Stimulated activated naive CD4-positive, alpha-beta T cell (primary cell): ENCODE measurements around the gene ZNF432.

Source experiments
- DNase-seq, 6 experiments: peaks; one replicate each; lab custom pipeline; 2025; lab: John Stamatoyannopoulos, UW

Gene ZNF432

GRCh38 chr19:52007806-52008557 lies 40.7 kb downstream of the ZNF432 start, which contains the start of gene ZNF615:
TSS of gene ZNF615 (minus strand) at chr19:52008211. CDS start at chr19:52003711, 4,500 bp downstream.
- peak; percentile 67 to 93 (median 80) for DNase-seq

DNA sequence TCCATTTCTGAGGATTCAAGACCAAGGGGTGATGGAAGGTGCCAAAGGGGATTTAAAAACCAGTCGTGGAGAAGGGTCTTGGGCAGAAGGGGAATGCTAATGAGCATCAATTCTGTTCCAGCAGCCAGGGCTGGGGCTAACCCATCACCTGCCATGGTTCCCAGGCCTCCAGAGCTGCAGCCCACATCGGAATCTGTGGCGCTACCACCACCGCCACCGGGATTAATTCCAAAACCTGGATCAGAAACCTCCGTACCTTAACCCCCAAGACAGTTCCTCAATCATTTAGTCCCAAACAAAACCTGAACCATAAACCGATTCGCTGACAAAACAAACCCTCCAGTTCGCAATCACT lies 41.2 kb downstream of the ZNF432 start:
- DNase-seq: no peak

DNA sequence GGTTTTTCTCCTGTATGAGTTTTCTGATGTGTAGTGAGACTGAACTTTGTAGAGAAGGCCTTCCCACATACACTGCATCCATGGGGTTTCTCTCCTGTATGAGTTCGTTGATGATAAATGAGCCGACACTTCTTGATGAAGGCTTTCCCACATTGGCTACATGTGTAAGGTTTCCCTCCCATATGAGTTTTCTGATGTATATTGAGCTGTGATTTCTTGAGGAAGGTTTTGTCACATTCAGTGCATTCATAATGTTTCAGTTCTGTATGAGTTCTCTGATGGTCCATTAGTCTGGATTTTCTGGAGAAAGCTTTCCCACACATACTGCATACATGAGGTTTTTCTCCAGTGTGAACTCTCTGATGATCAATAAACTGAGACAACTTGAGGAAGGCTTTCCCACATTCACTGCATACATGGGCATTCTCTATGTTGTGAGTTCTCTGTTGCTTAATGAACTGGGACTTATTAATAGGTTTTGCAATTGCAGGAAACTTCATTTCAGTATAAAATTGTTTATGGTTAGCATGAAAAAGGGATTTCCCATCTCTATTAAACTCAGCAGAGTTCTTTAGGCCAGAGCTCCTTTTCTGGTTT lies 54.5 kb downstream of the ZNF432 start:
- no peak for DNase-seq

DNA sequence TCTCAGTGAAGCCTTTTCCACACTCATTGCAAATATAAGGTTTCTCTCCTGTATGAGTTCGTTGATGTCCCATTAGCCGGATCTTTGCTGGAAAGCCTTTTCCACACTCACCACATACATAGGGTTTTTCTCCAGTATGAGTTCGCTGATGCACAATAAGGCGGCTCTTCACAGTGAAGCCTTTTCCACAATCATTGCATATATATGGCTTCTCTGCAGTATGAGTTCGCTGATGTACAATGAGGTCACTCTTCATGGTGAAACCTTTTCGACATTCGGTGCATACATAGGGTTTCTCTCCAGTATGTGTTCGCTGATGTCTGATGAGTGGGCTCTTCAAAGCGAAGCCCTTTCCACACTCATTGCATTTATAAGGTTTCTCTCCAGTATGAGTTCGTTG lies 55.2 kb downstream of the ZNF432 start:
- DNase-seq: no peak

- DNase-seq: peak; percentile 77 to 90 (median 87)
Observed at GRCh38 chr19:51986309-51987291, 62.0 kb downstream of the ZNF432 start, which contains the start of gene ZNF350. TSS of gene ZNF350 (minus strand) at chr19:51986840. CDS start at chr19:51974360, 12,480 bp downstream.

GRCh38 chr19:51983361-51983760 lies 65.3 kb downstream of the ZNF432 start:
- no peak for DNase-seq
